Cardiac fibroblast (primary cell): ENCODE measurements around the gene EPHA3.

Experiments
- DNase-seq, 2 donors: peaks; one replicate each; pipeline versions ENCODE4 v3.0.0 to v3.0.0-alpha.2; 2010; ENCODE audit warnings: low read depth in 2 of 2
- H3K4me3 ChIP-seq, 2 donors: replicated peaks in 1 of 2; 1 replicate in 1 of 2; 2 replicates in 1 of 2; pipeline ENCODE4 v1.5.1; 2011; ENCODE audit warnings: low read depth in 2 of 2, low read length in 2 of 2, mild to moderate bottlenecking in 2 of 2, moderate library complexity in 1 of 2
- TF ChIP-seq, protein P1 (sequence below): IDR thresholded peaks from one replicate; pipeline ENCODE4 v1.5.1; 2011; ENCODE audit warnings: low read depth, mild to moderate bottlenecking, low read length, inconsistent platforms

Gene EPHA3

DNA sequence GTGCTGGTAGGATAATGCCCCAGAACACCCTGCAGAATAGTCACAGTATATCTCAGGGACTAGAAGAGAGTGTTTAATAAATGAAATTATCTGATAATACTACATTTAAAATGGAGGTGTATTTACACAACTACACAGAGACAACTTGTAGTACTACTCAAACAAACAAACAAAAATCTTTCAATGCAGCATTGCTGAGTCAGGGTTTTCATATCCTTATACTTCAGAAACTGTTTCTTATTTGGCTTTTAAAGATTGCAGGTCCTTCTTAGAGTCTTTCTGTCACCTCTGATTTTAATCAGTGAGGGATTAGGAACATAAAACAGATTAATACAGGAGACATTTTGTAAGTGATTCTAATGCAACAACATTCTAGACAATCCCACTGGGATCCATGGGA is 57.4 kb downstream of the EPHA3 start:
- H3K4me3 ChIP-seq: no peak overlapping the region
- TF ChIP-seq, protein P1, sequence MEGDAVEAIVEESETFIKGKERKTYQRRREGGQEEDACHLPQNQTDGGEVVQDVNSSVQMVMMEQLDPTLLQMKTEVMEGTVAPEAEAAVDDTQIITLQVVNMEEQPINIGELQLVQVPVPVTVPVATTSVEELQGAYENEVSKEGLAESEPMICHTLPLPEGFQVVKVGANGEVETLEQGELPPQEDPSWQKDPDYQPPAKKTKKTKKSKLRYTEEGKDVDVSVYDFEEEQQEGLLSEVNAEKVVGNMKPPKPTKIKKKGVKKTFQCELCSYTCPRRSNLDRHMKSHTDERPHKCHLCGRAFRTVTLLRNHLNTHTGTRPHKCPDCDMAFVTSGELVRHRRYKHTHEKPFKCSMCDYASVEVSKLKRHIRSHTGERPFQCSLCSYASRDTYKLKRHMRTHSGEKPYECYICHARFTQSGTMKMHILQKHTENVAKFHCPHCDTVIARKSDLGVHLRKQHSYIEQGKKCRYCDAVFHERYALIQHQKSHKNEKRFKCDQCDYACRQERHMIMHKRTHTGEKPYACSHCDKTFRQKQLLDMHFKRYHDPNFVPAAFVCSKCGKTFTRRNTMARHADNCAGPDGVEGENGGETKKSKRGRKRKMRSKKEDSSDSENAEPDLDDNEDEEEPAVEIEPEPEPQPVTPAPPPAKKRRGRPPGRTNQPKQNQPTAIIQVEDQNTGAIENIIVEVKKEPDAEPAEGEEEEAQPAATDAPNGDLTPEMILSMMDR: no peak
- no peak for DNase-seq

DNA sequence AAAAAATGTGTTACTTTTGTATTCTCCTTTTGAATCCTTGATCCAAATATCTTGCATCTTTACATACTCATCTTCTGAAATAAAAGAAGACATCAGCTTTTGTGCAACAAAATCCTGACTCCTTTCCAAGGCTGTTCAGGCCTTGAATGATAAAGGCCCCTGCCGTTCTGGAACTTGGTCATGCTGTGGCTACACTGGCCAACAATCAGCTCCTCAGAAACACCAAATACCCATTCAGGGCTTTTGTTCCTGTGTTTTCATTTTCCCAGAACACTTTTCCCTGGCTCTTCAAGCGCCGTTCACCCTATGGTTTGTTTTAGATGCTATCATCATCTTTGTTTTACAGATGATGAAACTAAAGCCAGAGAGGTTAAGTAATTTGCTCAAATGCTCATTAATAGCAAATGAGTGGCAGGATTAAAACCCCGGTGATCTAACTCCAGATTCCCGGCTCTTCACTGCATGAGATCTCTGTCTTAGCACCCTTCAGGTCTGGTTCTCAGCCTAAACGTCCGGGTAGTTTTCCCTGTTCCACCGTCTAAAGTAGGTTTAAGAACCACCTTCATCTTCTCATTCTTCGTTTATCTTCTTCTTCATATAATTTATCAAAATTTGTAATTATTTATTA is 58.3 kb downstream of the EPHA3 start:
- H3K4me3 ChIP-seq: no peak overlapping the region
- DNase-seq: no peak
- TF ChIP-seq, protein P1: no peak

DNA sequence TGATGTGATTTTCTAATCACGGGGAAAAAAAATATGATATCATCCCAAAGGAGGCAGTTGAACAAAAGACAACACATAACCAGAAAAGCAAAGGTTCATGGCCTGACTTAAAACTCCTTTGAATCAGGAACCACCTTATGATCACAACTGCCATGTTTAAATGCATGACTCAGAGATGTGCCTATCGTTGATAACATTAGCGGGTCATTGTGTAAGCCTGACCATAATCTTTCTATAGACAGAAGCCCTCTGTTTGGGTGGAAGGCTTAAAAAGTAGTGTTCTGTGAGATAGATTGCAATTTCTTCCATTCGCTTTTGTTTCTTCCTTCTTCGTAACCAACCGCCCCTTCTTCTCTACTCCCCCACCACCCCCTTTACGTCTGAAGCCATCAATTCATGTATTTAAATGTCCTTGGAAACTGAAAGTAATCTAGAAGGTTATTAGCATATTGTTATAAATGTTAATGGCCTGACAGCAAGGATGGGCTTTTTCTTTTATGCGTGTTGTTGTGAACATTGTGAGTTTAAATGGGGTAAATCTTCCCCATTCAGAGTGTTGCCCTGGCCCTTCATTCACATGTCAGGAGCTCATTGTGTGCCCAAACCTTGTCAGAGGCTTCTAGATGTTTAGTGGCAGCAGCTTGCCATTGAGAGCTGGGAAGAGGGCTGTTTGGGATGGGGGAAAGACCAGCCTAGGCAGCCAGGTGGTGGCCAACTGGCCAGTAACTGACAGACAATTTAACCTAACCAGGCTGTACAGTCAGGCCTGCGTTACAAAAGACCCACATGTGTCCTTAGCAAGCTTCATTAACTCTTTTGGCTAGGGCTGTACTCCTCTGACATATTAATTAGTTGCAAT is 64.5 kb downstream of the EPHA3 start:
- TF ChIP-seq, protein P1: no peak
- H3K4me3 ChIP-seq: no peak overlapping the region
- no peak for DNase-seq

DNA sequence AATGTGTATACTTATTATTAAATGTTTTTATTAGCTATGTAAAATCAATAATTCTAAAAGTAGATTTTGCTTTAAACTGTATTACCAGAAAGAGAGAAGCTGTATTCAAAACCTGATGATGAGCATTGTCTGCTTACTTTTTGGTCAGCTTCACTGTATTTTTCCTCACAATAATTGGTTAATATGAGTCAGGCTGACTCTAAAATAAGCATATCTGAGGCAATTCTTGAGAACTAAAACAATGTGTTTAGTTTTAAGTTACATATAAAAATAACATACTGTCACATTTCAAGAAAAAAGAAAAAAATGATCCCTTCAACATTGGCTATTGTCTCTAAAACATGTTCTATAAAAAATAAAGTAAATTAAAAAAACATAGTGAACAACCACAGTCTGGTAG is 66.1 kb downstream of the EPHA3 start:
- TF ChIP-seq, protein P1: no peak
- DNase-seq: peak in 1 of 2 donors; percentile 29

DNA sequence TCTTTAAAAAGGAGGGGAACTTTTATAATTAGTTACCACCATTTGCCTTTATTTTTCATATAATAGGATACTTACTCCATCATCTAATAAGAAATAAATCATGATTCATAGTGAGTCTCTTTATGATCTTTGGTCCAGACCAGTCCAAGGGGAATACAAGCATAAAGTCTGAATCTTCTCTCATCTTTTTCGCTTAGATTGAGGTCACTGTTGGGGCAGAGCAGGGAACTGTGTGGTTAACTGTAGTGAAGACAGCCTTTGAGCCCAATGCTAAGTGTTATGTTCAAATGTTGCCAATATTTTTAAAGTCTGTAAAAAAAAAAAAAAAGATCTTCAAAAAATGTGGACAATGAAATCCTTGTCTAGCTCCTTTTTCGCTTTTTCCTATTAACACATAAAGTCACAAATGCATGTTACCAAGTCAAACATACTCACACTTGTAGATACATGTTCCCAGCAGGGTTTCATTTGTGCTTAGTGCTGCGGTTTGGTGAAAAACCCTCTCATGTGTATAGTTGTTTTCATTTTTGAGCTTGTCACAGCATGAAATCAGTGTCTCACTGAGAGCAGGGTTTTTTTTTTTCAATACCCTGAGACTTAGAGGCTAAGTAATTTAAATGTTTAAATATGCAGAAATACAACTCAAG is 72.1 kb downstream of the EPHA3 start:
- no peak overlapping the region for H3K4me3 ChIP-seq
- TF ChIP-seq, protein P1: no peak
- DNase-seq: peak in 1 of 2 donors; percentile 61

More for the DNA sequence above, 66.1 kb downstream of the EPHA3 start:
- no peak overlapping the region for H3K4me3 ChIP-seq

DNA sequence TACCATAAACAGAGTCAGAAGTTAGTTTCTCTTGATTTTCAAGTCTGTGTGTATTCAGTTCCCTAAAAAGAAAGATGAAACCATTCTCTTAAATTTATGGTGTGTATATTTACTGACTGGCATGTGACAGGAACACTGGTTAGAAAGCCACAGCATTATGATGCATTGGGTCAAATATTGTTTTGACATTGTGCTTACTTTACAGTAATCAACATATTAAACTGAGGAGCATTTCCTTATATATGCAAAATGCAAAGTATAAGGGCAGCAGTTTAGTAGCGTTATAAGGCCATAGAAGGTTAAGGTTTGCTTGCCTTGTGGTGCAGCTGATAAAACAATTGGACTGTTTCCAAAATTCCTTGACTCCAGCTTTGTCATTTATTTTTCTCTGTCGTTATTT is 72.9 kb downstream of the EPHA3 start:
- TF ChIP-seq, protein P1: no peak
- peak; percentile 5 to 6 for DNase-seq
- H3K4me3 ChIP-seq: no peak overlapping the region
